Upper lobe of right lung (tissue), 1 donor: ENCODE measurements around the gene SEMA3A. TPM values are rescaled to one million over a fixed set of nuclear protein-coding genes. Genes with fewer than 3 reads are reported as not detected.
"Not testable (repeated sequence)": the region's sequence is repeated elsewhere in the genome, so short reads cannot be mapped to it uniquely, and the experiment has no call there.

Source experiments
- ATAC-seq: fragments of 200-7000 bp; cut with Tn5 transposase; one replicate; pipeline ENCODE4 v1.9.1; 2020; ENCODE audit warnings: mild to moderate bottlenecking, moderate library complexity
- DNase-seq: peaks from one replicate; pipeline ENCODE4 v3.0.0-alpha.2; 2020
- H3K27ac ChIP-seq: fragments of 200-600 bp; one replicate; pipeline ENCODE4 v1.8.0; 2022
- H3K27me3 ChIP-seq: fragments of 200-600 bp; one replicate; pipeline ENCODE4 v1.8.0; 2022; ENCODE audit warnings: mild to moderate bottlenecking
- H3K36me3 ChIP-seq: fragments of 200-600 bp; one replicate; pipeline ENCODE4 v1.8.0; 2022
- H3K4me1 ChIP-seq: fragments of 200-600 bp; one replicate; pipeline ENCODE4 v1.8.0; 2022
- H3K4me3 ChIP-seq: fragments of 200-600 bp; one replicate; pipeline ENCODE4 v1.8.0; 2022; ENCODE audit warnings: mild to moderate bottlenecking
- H3K9me3 ChIP-seq: fragments of 200-600 bp; one replicate; pipeline ENCODE4 v1.8.0; 2022
- intact Hi-C: fragments of 100-400 bp; cut with DNase I; formaldehyde crosslinking; loops from one replicate; pipeline ENCODE4 v1.11.0; 2022
- long read RNA-seq: library from polyadenylated mRNA; unstranded; transcript quantifications from one replicate; pipeline ENCODE4 v2.0.0, GENCODE V29; 2021
- total RNA-seq: library from RNA; stranded (reverse); fragmentation: NEBNext Ultra II Directional; extraction: Animal tissue kit (Norgen Biotek cat#: 25700); gene quantifications from one replicate; pipeline ENCODE4 v1.2.1, GENCODE V29; 2021
- TF ChIP-seq, protein P1 (sequence below): fragments of 200-600 bp; IDR thresholded peaks from one replicate; pipeline ENCODE4 v1.8.0; 2022; ENCODE audit warnings: antibody characterized with exemption
- donor health status: DM: no; HTN: yes; CAD: no; lungs with severe emphysema.

Gene SEMA3A
- 12.0 TPM for total RNA-seq
- long read RNA-seq, full-length matches to known transcripts, result 3 of 5 reads
- long read RNA-seq, partial matches to known transcripts, result 0 of 5 reads
- long read RNA-seq, other reads (novel, unspliced or antisense), result 2 of 5 reads

DNA sequence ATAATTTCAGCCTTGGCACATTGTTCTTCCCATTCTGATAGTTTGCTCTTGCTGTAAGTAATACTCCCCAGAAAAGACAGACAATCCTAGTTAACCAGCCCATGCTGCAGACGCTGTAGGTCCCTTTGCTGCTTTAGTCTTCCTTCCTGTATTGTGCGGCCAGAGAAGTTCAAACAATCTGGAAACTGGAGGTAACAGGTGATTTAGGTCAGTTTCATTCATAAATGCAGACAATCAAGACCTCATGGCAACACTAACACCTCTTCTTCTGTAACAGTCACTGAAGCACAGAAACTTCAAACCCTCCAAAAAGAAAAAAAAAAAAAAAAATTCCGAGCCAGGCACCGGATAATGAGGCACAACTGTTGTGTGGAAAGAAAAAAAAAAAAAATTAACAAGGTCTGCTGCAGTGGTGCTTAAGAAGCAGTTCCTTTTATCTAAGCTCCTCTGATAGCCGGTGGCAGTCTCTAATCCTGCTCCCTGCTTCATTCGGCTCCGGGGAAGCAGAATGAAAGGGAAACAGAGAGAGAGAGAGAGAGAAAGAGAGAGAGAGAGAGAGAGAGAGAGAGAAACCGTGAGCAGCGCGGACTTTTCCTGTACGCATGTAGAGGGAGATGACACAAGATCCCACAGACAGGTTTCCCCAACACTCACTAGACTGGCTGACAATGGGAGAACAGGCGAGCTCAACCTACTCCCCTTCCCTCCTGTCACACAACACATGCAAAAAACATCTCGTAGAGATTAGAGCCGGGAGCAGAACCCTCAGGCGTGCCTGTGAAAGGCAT is at the start of gene SEMA3A:
Gene SEMA3A (minus strand): TSS at position 306 of the 788 bp plus-strand sequence. CDS start 203 bp downstream, at position 103.
- Histone ChIP-seq H3K4me1 (no peaks in the 10 kb centered on the region), H3K36me3 (no peaks in the 10 kb centered on the region), H3K4me3 (peak within 1 kb of the TSS; percentile 46), H3K27ac (peak within 1 kb of the TSS; percentile 4), H3K9me3 (no peaks in the 10 kb centered on the region), H3K27me3 (no peaks in the 10 kb centered on the region)
- ATAC-seq, result peak; percentile 72
- DNase-seq, result no peak
- TF ChIP-seq, protein P1, sequence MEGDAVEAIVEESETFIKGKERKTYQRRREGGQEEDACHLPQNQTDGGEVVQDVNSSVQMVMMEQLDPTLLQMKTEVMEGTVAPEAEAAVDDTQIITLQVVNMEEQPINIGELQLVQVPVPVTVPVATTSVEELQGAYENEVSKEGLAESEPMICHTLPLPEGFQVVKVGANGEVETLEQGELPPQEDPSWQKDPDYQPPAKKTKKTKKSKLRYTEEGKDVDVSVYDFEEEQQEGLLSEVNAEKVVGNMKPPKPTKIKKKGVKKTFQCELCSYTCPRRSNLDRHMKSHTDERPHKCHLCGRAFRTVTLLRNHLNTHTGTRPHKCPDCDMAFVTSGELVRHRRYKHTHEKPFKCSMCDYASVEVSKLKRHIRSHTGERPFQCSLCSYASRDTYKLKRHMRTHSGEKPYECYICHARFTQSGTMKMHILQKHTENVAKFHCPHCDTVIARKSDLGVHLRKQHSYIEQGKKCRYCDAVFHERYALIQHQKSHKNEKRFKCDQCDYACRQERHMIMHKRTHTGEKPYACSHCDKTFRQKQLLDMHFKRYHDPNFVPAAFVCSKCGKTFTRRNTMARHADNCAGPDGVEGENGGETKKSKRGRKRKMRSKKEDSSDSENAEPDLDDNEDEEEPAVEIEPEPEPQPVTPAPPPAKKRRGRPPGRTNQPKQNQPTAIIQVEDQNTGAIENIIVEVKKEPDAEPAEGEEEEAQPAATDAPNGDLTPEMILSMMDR, result no peak
- intact Hi-C loops, result no loop called here

GRCh38 chr7:84243037-84243436 is 48.4 kb upstream of the SEMA3A start:
- H3K27ac ChIP-seq, DNase-seq, H3K9me3 ChIP-seq, intact Hi-C loops, H3K4me1 ChIP-seq, H3K4me3 ChIP-seq, ATAC-seq, H3K36me3 ChIP-seq, H3K27me3 ChIP-seq: not testable (repeated sequence)

DNA sequence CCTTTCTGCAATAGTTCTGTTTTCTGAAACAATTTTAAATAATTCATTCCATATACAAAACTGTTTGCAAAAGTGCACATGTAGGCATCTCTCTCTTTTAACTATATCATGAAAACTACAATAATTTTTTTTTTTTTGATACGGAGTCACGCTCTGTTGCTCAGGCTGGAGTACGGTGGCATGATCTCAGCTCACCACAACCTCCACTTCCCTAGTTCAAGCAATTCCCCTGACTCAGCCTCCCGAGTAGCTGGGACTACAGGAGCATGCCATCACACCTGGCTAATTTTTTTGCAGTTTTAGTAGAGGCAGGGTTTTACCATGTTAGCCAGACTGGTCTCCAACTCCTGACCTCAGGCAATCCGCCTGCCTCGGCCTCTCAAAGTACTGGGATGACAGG is 44.0 kb upstream of the SEMA3A start:
- no peak overlapping the region for H3K27ac ChIP-seq
- TF ChIP-seq, protein P1, result no peak
- DNase-seq (no peak), ATAC-seq (no peak)
- no peaks in the 10 kb centered on the region for H3K27me3 ChIP-seq
- intact Hi-C loops, result no loop called here
- H3K9me3 ChIP-seq, result no peaks in the 10 kb centered on the region
- no peak overlapping the region for H3K4me3 ChIP-seq
- no peaks in the 10 kb centered on the region for H3K36me3 ChIP-seq
- H3K4me1 ChIP-seq, result no peaks in the 10 kb centered on the region

DNA sequence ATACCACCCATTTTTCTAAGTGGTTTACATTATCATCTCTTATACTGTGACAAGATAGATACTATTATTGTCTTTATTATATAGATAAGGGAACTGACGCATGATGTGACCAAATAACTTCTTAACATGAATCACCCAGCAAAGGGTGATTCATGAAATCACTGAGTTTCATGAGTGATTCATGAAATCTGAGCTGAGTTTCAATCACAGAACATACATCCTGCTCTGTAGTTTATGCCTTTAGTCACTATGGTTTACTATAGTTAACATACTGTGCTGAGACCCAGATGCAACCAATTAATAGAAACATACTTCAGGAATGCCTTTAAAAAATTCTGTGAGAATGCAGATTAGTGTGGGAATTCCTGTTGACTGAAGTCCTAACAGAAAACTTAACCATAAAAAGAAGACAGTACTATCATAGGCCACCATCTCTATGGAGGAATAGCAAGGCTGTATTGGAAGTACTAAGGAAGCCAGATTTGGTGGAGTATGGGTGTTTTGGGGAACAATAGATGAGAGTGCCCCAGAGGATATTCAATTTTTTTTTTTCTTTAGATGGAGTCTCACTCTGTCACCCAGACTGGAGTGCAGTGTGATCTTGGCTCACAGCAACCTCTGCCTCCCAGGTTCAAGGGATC is 43.1 kb upstream of the SEMA3A start:
- no peak overlapping the region for H3K27ac ChIP-seq
- no peak overlapping the region for H3K4me3 ChIP-seq
- H3K9me3 ChIP-seq, result no peaks in the 10 kb centered on the region
- no peaks in the 10 kb centered on the region for H3K4me1 ChIP-seq
- ATAC-seq (no peak), DNase-seq (no peak)
- intact Hi-C loops, result no loop called here
- no peaks in the 10 kb centered on the region for H3K27me3 ChIP-seq
- no peaks in the 10 kb centered on the region for H3K36me3 ChIP-seq
- TF ChIP-seq, protein P1, result no peak

DNA sequence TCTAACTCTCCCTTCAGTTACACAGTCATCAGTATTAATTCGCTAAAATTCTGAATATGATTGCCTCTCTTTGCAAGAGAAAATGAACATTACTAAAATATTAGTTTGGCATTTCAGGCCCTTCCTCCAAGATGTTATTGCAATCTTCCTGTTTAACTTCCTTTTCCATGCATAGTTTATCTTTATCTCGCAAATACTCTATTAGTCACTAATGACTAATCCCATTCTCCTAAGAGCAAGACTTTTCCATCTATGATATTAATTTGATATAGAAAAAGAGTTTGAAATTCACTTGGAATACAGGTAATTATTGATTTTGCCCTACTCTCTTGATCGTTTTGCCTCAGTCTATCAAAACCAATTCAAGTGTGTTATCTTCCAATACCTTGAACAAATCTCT is 41.8 kb upstream of the SEMA3A start:
- Histone ChIP-seq H3K9me3 (no peaks in the 10 kb centered on the region), H3K27me3 (no peaks in the 10 kb centered on the region), H3K4me1 (no peaks in the 10 kb centered on the region), H3K36me3 (no peaks in the 10 kb centered on the region), H3K27ac (no peak overlapping the region), H3K4me3 (no peak overlapping the region)
- intact Hi-C loops, result no loop called here
- ATAC-seq, result no peak
- no peak for DNase-seq
- TF ChIP-seq, protein P1, result no peak

GRCh38 chr7:84232646-84233045 is 38.1 kb upstream of the SEMA3A start:
- Histone ChIP-seq H3K27me3 (no peaks in the 10 kb centered on the region), H3K36me3 (no peaks in the 10 kb centered on the region), H3K4me1 (no peaks in the 10 kb centered on the region), H3K27ac (no peak overlapping the region), H3K4me3 (no peak overlapping the region), H3K9me3 (no peaks in the 10 kb centered on the region)
- DNase-seq (no peak), ATAC-seq (no peak)
- TF ChIP-seq, protein P1, result peak; percentile 9
- intact Hi-C loops, result no loop called here
